WTC11 (cell line): ENCODE results near the gene FSTL4. TPM values are rescaled to one million over a fixed set of nuclear protein-coding genes. Genes with fewer than 3 reads are reported as not detected.

Source experiments
- ATAC-seq: fragments of 200-7000 bp; cut with Tn5 transposase; 2 replicates; pipeline ENCODE4 v1.10.0; 2021; ENCODE audit warnings: mild to moderate bottlenecking, moderate library complexity
- CTCF ChIA-PET: fragments of 300-600 bp; sonication (Branson Sonifier 250); formaldehyde crosslinking; loops from one replicate; lab custom pipeline; 2021; ENCODE audit warnings: antibody characterized with exemption; lab: Charles Lee
- POLR2A ChIA-PET: fragments of 350-600 bp; sonication (Branson Sonifier 250); formaldehyde crosslinking; loops from one replicate; lab custom pipeline; 2021; ENCODE audit warnings: antibody characterized with exemption; lab: Charles Lee
- DNase-seq: peaks from one replicate; pipeline ENCODE4 v3.0.0; 2021; ENCODE audit warnings: low spot score
- H3K27ac Mint-ChIP-seq: 2 replicates; pipeline ENCODE4 v1.8.0; 2021; ENCODE audit warnings: mixed read lengths
- H3K27me3 Mint-ChIP-seq: 2 replicates; pipeline ENCODE4 v1.8.0; 2021; ENCODE audit warnings: low read depth, mild to moderate bottlenecking, moderate library complexity, mixed read lengths
- H3K36me3 Mint-ChIP-seq: 2 replicates; pipeline ENCODE4 v1.8.0; 2021; ENCODE audit warnings: mixed read lengths
- H3K4me1 Mint-ChIP-seq: 2 replicates; pipeline ENCODE4 v1.8.0; 2022; ENCODE audit warnings: mixed read lengths
- H3K4me3 Mint-ChIP-seq: 2 replicates; pipeline ENCODE4 v1.8.0; 2021; ENCODE audit warnings: mild to moderate bottlenecking, moderate library complexity, mixed read lengths
- H3K9me3 Mint-ChIP-seq: 2 replicates; pipeline ENCODE4 v1.8.0; 2021; ENCODE audit warnings: mixed read lengths
- ELF4 ChIP-seq: sonication (generic); formaldehyde crosslinking; IDR thresholded peaks from 2 replicates; pipeline ENCODE4 v1.8.1; 2022; ENCODE audit warnings: low read depth, mild to moderate bottlenecking, moderate library complexity, missing genetic modification reagents
- FOXJ3 ChIP-seq: sonication (generic); formaldehyde crosslinking; IDR thresholded peaks from 2 replicates; pipeline ENCODE4 v1.9.0; 2021; ENCODE audit warnings: missing genetic modification reagents, mild to moderate bottlenecking, borderline replicate concordance
- HMGA2 ChIP-seq: fragments of 250-450 bp; sonication (Bioruptor Pico); IDR thresholded peaks from 2 replicates; pipeline ENCODE4 v1.4.0; 2021; ENCODE audit warnings: mild to moderate bottlenecking, moderate library complexity
- KAT7 ChIP-seq: sonication (generic); formaldehyde crosslinking; IDR thresholded peaks from 2 replicates; pipeline ENCODE4 v1.8.1; 2023; ENCODE audit warnings: missing genetic modification reagents, mild to moderate bottlenecking, borderline replicate concordance
- NFATC4 ChIP-seq: fragments of 250-450 bp; sonication (Bioruptor Pico); IDR thresholded peaks from 2 replicates; pipeline ENCODE4 v1.9.0; 2021; ENCODE audit warnings: mild to moderate bottlenecking
- PREB ChIP-seq: sonication (generic); formaldehyde crosslinking; IDR thresholded peaks from 2 replicates; pipeline ENCODE4 v1.8.1; 2022; ENCODE audit warnings: mild to moderate bottlenecking, missing genetic modification reagents, moderate library complexity, borderline replicate concordance
- SP1 ChIP-seq: sonication (generic); formaldehyde crosslinking; conservative IDR thresholded peaks from 2 replicates; pipeline ENCODE4 v1.8.1; 2022; ENCODE audit warnings: missing genetic modification reagents
- STAT6 ChIP-seq: sonication (generic); formaldehyde crosslinking; conservative IDR thresholded peaks from 2 replicates; pipeline ENCODE4 v1.8.1; 2023; ENCODE audit warnings: mild to moderate bottlenecking, low read depth, missing genetic modification reagents, moderate library complexity
- ZNF138 ChIP-seq: sonication (generic); formaldehyde crosslinking; conservative IDR thresholded peaks from 2 replicates; pipeline ENCODE4 v1.8.1; 2022; ENCODE audit warnings: mild to moderate bottlenecking, moderate library complexity, missing genetic modification reagents
- ZNF219 ChIP-seq: sonication (generic); formaldehyde crosslinking; IDR thresholded peaks from 2 replicates; pipeline ENCODE4 v1.8.0; 2023; ENCODE audit warnings: missing genetic modification reagents, mild to moderate bottlenecking, borderline replicate concordance
- ZNF281 ChIP-seq: sonication (generic); formaldehyde crosslinking; IDR thresholded peaks from 2 replicates; pipeline ENCODE4 v1.8.0; 2023; ENCODE audit warnings: mild to moderate bottlenecking, missing genetic modification reagents
- total RNA-seq: library from RNA; stranded (reverse); gene quantifications from 3 replicates; pipeline ENCODE4 v1.2.3, GENCODE V29; 2021
- TF ChIP-seq, protein P1 (sequence below): sonication (generic); formaldehyde crosslinking; IDR thresholded peaks from 2 replicates; pipeline ENCODE4 v1.8.0; 2023; ENCODE audit warnings: missing genetic modification reagents, mild to moderate bottlenecking, borderline replicate concordance
- TF ChIP-seq, protein P2 (sequence below): fragments of 250-450 bp; sonication (Bioruptor Pico); IDR thresholded peaks from 2 replicates; pipeline ENCODE4 v1.9.0; 2021; ENCODE audit warnings: mild to moderate bottlenecking

FSTL4 gene
- total RNA-seq, 1 experiment from 2014 or later: 6.1 TPM

GRCh38 chr5:133459474-133460160 is 152.7 kb downstream of the FSTL4 start (continued):
- no peak for TF ChIP-seq SP1 (CRISPR knock-in tag)
- TF ChIP-seq ZNF138 (CRISPR knock-in tag): no peak
- TF ChIP-seq, protein P1, sequence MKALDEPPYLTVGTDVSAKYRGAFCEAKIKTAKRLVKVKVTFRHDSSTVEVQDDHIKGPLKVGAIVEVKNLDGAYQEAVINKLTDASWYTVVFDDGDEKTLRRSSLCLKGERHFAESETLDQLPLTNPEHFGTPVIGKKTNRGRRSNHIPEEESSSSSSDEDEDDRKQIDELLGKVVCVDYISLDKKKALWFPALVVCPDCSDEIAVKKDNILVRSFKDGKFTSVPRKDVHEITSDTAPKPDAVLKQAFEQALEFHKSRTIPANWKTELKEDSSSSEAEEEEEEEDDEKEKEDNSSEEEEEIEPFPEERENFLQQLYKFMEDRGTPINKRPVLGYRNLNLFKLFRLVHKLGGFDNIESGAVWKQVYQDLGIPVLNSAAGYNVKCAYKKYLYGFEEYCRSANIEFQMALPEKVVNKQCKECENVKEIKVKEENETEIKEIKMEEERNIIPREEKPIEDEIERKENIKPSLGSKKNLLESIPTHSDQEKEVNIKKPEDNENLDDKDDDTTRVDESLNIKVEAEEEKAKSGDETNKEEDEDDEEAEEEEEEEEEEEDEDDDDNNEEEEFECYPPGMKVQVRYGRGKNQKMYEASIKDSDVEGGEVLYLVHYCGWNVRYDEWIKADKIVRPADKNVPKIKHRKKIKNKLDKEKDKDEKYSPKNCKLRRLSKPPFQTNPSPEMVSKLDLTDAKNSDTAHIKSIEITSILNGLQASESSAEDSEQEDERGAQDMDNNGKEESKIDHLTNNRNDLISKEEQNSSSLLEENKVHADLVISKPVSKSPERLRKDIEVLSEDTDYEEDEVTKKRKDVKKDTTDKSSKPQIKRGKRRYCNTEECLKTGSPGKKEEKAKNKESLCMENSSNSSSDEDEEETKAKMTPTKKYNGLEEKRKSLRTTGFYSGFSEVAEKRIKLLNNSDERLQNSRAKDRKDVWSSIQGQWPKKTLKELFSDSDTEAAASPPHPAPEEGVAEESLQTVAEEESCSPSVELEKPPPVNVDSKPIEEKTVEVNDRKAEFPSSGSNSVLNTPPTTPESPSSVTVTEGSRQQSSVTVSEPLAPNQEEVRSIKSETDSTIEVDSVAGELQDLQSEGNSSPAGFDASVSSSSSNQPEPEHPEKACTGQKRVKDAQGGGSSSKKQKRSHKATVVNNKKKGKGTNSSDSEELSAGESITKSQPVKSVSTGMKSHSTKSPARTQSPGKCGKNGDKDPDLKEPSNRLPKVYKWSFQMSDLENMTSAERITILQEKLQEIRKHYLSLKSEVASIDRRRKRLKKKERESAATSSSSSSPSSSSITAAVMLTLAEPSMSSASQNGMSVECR (CRISPR knock-in tag): no peak
- TF ChIP-seq ZNF219 (CRISPR knock-in tag): no peak
- TF ChIP-seq, protein P2, sequence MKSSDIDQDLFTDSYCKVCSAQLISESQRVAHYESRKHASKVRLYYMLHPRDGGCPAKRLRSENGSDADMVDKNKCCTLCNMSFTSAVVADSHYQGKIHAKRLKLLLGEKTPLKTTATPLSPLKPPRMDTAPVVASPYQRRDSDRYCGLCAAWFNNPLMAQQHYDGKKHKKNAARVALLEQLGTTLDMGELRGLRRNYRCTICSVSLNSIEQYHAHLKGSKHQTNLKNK (CRISPR knock-in tag): no peak
- TF ChIP-seq ZNF281 (CRISPR knock-in tag): no peak
- TF ChIP-seq HMGA2: no peak
- no peak for TF ChIP-seq FOXJ3 (CRISPR knock-in tag)
- TF ChIP-seq, all 79 proteins: peak for 0

DNA sequence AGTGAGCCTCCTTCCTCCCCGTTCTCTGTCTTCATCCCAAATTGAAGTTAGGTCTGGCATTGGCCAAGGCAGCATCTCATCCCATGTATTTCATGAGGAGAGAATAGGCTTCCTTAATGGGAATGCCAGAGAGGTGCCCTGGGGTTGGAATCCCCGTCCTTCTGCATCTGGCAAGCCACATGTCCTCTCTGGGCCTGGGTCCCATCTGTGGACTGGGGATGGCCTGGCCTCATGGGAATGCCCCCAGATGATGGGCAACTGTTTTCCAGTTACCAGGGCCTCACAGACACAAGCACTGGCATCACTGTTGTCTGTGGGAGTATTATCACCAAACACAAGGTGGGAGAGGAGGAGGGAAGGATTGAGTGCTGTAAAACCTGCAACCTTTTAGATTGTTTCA is 153.9 kb downstream of the FSTL4 start:
- Mint-ChIP-seq H3K4me1 (peaks cover 20% of the 10 kb centered on the region), H3K4me3 (no peak overlapping the region), H3K27ac (no peak overlapping the region), H3K9me3 (no peaks in the 10 kb centered on the region), H3K36me3 (no peaks in the 10 kb centered on the region), H3K27me3 (no peaks in the 10 kb centered on the region)
- ChIA-PET CTCF (interaction anchor here (0.9 to 2.2 kb wide), 3 partner anchors 33 to 37 kb away, joined by 3 to 12 read pairs (median 4); no protein-coding TSS in a partner anchor), POLR2A (no interaction called here)
- no peak for ATAC-seq
- DNase-seq: no peak
- TF ChIP-seq KAT7 (no peak), PREB (CRISPR knock-in tag) (no peak), STAT6 (CRISPR knock-in tag) (no peak), NFATC4 (CRISPR knock-in tag) (no peak), ELF4 (no peak)
